ENCODE data around the gene GLT6D1. TPM values are rescaled to one million over a fixed set of nuclear protein-coding genes. Genes with fewer than 3 reads are reported as not detected.

Gene GLT6D1
- total RNA-seq, 1 donor from 2014 or later, result not detected

- DNase-seq (ENCODE audit: low spot score), result no peak
Measured at GRCh38 chr9:135586601-135587109, 52.7 kb downstream of the GLT6D1 start.

- no peak for DNase-seq (ENCODE audit: low spot score)
Measured at GRCh38 chr9:135584934-135585333, 54.4 kb downstream of the GLT6D1 start.

GRCh38 chr9:135584371-135584770 is 55.0 kb downstream of the GLT6D1 start:
- DNase-seq (ENCODE audit: low spot score), result no peak

- DNase-seq (ENCODE audit: low spot score), result no peak
Measured at GRCh38 chr9:135583688-135584011, 55.7 kb downstream of the GLT6D1 start.

GRCh38 chr9:135582966-135583687 is 56.2 kb downstream of the GLT6D1 start:
- DNase-seq (ENCODE audit: low spot score), result no peak

- DNase-seq (ENCODE audit: low spot score), result no peak
Measured at GRCh38 chr9:135582541-135582940, 56.8 kb downstream of the GLT6D1 start.

GRCh38 chr9:135581636-135582426 is 57.5 kb downstream of the GLT6D1 start:
- DNase-seq (ENCODE audit: low spot score), result no peak

- no peak for DNase-seq (ENCODE audit: low spot score)
Measured at GRCh38 chr9:135580664-135581380, 58.5 kb downstream of the GLT6D1 start.

GRCh38 chr9:135579889-135580660 is 59.3 kb downstream of the GLT6D1 start:
- DNase-seq (ENCODE audit: low spot score), result no peak

GRCh38 chr9:135579356-135579755 is 60.0 kb downstream of the GLT6D1 start:
- DNase-seq (ENCODE audit: low spot score), result no peak

- DNase-seq (ENCODE audit: low spot score), result no peak
Measured at GRCh38 chr9:135577256-135577655, 62.1 kb downstream of the GLT6D1 start.

- no peak for DNase-seq (ENCODE audit: low spot score)
Measured at GRCh38 chr9:135575995-135576631, 63.2 kb downstream of the GLT6D1 start.

- DNase-seq (ENCODE audit: low spot score), result no peak
Measured at GRCh38 chr9:135574943-135575342, 64.4 kb downstream of the GLT6D1 start.

- no peak for DNase-seq (ENCODE audit: low spot score)
Measured at GRCh38 chr9:135574331-135574730, 65.0 kb downstream of the GLT6D1 start.

Other genes with a start within 250 kb of the GLT6D1 start
- gene PPP1R26, start 159.8 kb downstream of the GLT6D1 start, total RNA-seq (ENCODE audit: insufficient read depth, low replicate concordance), result 14.7 TPM
- 18.8 TPM for gene MRPS2, start 138.9 kb downstream of the GLT6D1 start, total RNA-seq (ENCODE audit: insufficient read depth, low replicate concordance)
- not detected for gene LCN1, start 118.1 kb downstream of the GLT6D1 start, total RNA-seq (ENCODE audit: insufficient read depth, low replicate concordance)
- gene OBP2A, start 93.4 kb downstream of the GLT6D1 start, total RNA-seq (ENCODE audit: insufficient read depth, low replicate concordance), result not detected
- not detected for gene PAEP, start 77.8 kb downstream of the GLT6D1 start, total RNA-seq (ENCODE audit: insufficient read depth, low replicate concordance)
- gene LCN9, start 23.8 kb upstream of the GLT6D1 start, total RNA-seq (ENCODE audit: insufficient read depth, low replicate concordance), result not detected
- not detected for gene SOHLH1, start 59.9 kb upstream of the GLT6D1 start, total RNA-seq (ENCODE audit: insufficient read depth, low replicate concordance)
- 3.6 TPM for gene KCNT1, start 62.6 kb upstream of the GLT6D1 start, total RNA-seq (ENCODE audit: insufficient read depth, low replicate concordance)

Measured in umbilical cord (tissue), 2 donors.